ENCODE measurements around the gene APBA1. TPM values are rescaled to one million over a fixed set of nuclear protein-coding genes. Genes with fewer than 3 reads are reported as not detected.
A peak's percentile ranks its signal among the peaks of the same experiment; 100 is the strongest.

Gene APBA1
- total and polyA plus RNA-seq, 12 donors, result 0.66 to 5.7 (median 2.5) TPM

- no peak overlapping the region for H3K27ac ChIP-seq
- intact Hi-C loops (cut with DNase I), result no loop called here
- H3K9me3 ChIP-seq, result no peaks in the 10 kb centered on the region
- ATAC-seq, result peak in 5 of 8 donors; percentile 20 to 55 (median 33)
- no peak for TF ChIP-seq CTCF (IDR thresholded peaks at IDR 0.05)
- peaks cover 0 to 22% (median 13%) of the 10 kb centered on the region in 9 donors for H3K4me1 ChIP-seq
- no peak overlapping the region for H3K4me3 ChIP-seq
- H3K27me3 ChIP-seq, result no peaks in the 10 kb centered on the region
- 17 to 31% methylated on average over 1 of the region's 1 CpG for WGBS, 2 donors
- H3K36me3 ChIP-seq, result no peaks in the 10 kb centered on the region
- DNase-seq, result no peak
Measured at GRCh38 chr9:69564557-69564956, 107.6 kb downstream of the APBA1 start.

GRCh38 chr9:69559126-69559525 is 113.0 kb downstream of the APBA1 start:
- DNase-seq, result no peak
- Histone ChIP-seq H3K27me3 (no peaks in the 10 kb centered on the region), H3K9me3 (no peaks in the 10 kb centered on the region), H3K36me3 (no peaks in the 10 kb centered on the region), H3K27ac (no peak overlapping the region), H3K4me1 (peaks cover 0 to 18% (median 11%) of the 10 kb centered on the region in 9 donors), H3K4me3 (no peak overlapping the region)
- intact Hi-C loops (cut with DNase I), result loop anchor here in 2 of 10 donors (10.0 kb wide), 3 partner anchors 196 to 514 kb away; no protein-coding TSS in a partner anchor
- no peak for ATAC-seq
- TF ChIP-seq CTCF (IDR thresholded peaks at IDR 0.05), result no peak

GRCh38 chr9:69556707-69557106 is 115.5 kb downstream of the APBA1 start:
- WGBS, 2 donors, result 68 to 79% methylated on average over 4 of the region's 4 CpGs
- no peaks in the 10 kb centered on the region for H3K27me3 ChIP-seq
- no peaks in the 10 kb centered on the region for H3K9me3 ChIP-seq
- peaks cover 0 to 12% (median 10%) of the 10 kb centered on the region in 9 donors for H3K4me1 ChIP-seq
- ATAC-seq (no peak), DNase-seq (no peak)
- no peaks in the 10 kb centered on the region for H3K36me3 ChIP-seq
- H3K4me3 ChIP-seq, result no peak overlapping the region
- TF ChIP-seq CTCF (IDR thresholded peaks at IDR 0.05), result no peak
- H3K27ac ChIP-seq, result no peak overlapping the region
- intact Hi-C loops (cut with DNase I), result loop anchor here in 2 of 10 donors (10.0 kb wide), 3 partner anchors 198 to 512 kb away; no protein-coding TSS in a partner anchor

- Histone ChIP-seq H3K9me3 (no peaks in the 10 kb centered on the region), H3K27ac (no peak overlapping the region), H3K27me3 (no peaks in the 10 kb centered on the region), H3K4me3 (no peak overlapping the region), H3K36me3 (no peaks in the 10 kb centered on the region), H3K4me1 (peaks cover 0 to 12% (median 10%) of the 10 kb centered on the region in 9 donors)
- intact Hi-C loops (cut with DNase I), result loop anchor here in 2 of 10 donors (10.0 kb wide), 3 partner anchors 199 to 511 kb away; no protein-coding TSS in a partner anchor
- TF ChIP-seq CTCF (IDR thresholded peaks at IDR 0.05), result no peak
- ATAC-seq (no peak), DNase-seq (no peak)
Measured at GRCh38 chr9:69555802-69556201, 116.4 kb downstream of the APBA1 start.
